ENCODE data around the gene UBXN6.

UBXN6 gene

GRCh38 chr19:4409123-4409933 is 48.3 kb downstream of the UBXN6 start:
- TF ChIP-seq CTCF (IDR thresholded peaks at IDR 0.05; ENCODE audit: low read depth, low read length): no peak

GRCh38 chr19:4406626-4407025 is 51.0 kb downstream of the UBXN6 start:
- TF ChIP-seq CTCF (IDR thresholded peaks at IDR 0.05; ENCODE audit: low read depth, low read length): no peak
- no peak overlapping the region for H3K4me3 ChIP-seq (ENCODE audit: low read depth, low read length)

More at GRCh38 chr19:4409123-4409933, 48.3 kb downstream of the UBXN6 start:
- H3K4me3 ChIP-seq (ENCODE audit: low read depth, low read length): no peak overlapping the region

- no peak overlapping the region for H3K4me3 ChIP-seq (ENCODE audit: low read depth, low read length)
Measured at GRCh38 chr19:4405977-4406376, 51.6 kb downstream of the UBXN6 start.

GRCh38 chr19:4403005-4403761 is 54.4 kb downstream of the UBXN6 start:
- H3K4me3 ChIP-seq (ENCODE audit: low read depth, low read length): peak overlapping the region; percentile 72

More at GRCh38 chr19:4405977-4406376, 51.6 kb downstream of the UBXN6 start:
- no peak for TF ChIP-seq CTCF (IDR thresholded peaks at IDR 0.05; ENCODE audit: low read depth, low read length)

GRCh38 chr19:4402171-4403004 is 55.2 kb downstream of the UBXN6 start, which contains the start of gene CHAF1A:
CHAF1A (plus strand) TSS chr19:4402640; CDS start chr19:4402763, 123 bp downstream.
- no peak for TF ChIP-seq CTCF (IDR thresholded peaks at IDR 0.05; ENCODE audit: low read depth, low read length)
- H3K4me3 ChIP-seq (ENCODE audit: low read depth, low read length): peak within 1 kb of the TSS; percentile 72

More at GRCh38 chr19:4403005-4403761, 54.4 kb downstream of the UBXN6 start:
- TF ChIP-seq CTCF (IDR thresholded peaks at IDR 0.05; ENCODE audit: low read depth, low read length): no peak

GRCh38 chr19:4401769-4402170 is 55.8 kb downstream of the UBXN6 start:
- peak overlapping the region; percentile 51 for H3K4me3 ChIP-seq (ENCODE audit: low read depth, low read length)
- TF ChIP-seq CTCF (IDR thresholded peaks at IDR 0.05; ENCODE audit: low read depth, low read length): no peak

Data from WI38 (cell line).